ENCODE data around the gene PPM1M. TPM values are rescaled to one million over a fixed set of nuclear protein-coding genes. Genes with fewer than 3 reads are reported as not detected.

The PPM1M gene
- total RNA-seq, 1 donor from 2014 or later = 6.9 TPM

DNA sequence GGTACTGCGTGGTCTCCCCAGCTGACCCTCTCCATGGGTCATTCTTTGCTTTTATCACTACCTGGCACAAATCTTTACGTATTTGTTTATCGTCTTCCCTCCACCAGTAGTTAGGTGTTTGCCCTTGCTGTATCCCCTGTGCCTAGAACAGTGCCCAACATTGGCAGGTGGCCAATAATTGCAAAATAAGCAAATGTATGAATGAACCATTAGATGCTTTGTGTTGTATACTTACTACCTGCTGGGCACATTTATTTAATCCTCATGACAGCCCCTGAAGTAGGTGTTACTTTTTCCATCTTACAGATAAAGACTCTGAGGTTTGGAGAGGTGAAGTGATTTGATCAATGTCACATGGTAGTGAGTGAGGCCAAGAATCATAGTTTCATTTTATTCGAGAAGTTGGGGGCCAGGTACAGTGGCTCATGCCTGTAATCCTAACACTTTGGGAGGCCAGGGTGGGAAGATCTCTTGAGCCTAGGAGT is 4.6 kb upstream of the PPM1M start:
- H3K4me3 ChIP-seq (ENCODE audit: low read depth, low read length) = no peak overlapping the region
- no peak for TF ChIP-seq CTCF (conservative IDR thresholded peaks at IDR 0.05; ENCODE audit: low read depth, low read length)

DNA sequence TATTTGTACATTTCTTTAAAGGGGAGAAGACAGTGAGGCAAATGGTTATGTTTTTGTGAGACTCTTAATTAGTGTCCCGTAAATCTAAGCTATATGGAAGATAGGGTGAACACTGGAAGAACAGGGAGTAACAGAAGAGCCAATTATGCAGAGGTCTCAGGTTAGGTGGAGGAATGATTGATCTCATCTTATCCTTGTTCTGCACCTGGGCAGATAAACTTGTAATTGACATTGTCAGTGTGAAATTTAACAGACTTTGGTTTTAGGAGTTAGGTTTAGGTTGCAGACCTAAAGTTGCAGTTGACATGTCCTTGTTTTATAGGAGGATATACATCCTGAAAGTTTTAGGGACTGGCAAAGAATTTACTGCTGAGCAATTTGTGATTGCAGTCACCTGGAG is 3.5 kb upstream of the PPM1M start:
- TF ChIP-seq CTCF (conservative IDR thresholded peaks at IDR 0.05; ENCODE audit: low read depth, low read length) = no peak
- no peak for DNase-seq (ENCODE audit: low read depth)
- no peak overlapping the region for H3K4me3 ChIP-seq (ENCODE audit: low read depth, low read length)

More for the DNA sequence above, 4.6 kb upstream of the PPM1M start:
- no peak for DNase-seq (ENCODE audit: low read depth)

- no peak for DNase-seq (ENCODE audit: low read depth)
- H3K4me3 ChIP-seq (ENCODE audit: low read depth, low read length) = no peak overlapping the region
- TF ChIP-seq CTCF (conservative IDR thresholded peaks at IDR 0.05; ENCODE audit: low read depth, low read length) = no peak
These were observed 1.5 kb upstream of the PPM1M start for GRCh38 chr3:52243791-52244628.

DNA sequence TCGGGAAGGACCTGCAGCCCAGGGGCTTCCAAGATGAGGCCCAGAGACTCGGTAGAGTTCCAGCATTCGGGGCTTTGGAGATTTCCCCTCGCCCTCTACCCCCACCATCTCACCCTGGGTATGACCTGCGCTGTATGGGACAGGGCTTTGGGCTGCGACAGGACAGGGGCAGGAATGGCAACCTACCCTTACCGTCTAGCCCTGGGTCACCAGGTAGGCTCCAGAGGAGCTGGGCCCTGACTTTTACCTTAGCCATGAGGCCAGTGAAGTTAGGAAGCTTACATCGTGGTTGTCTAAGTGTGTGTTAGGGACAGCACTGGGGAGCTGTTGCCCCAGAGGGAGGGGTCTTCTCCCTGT is 683 bp downstream of the PPM1M start:
- no peak for TF ChIP-seq CTCF (conservative IDR thresholded peaks at IDR 0.05; ENCODE audit: low read depth, low read length)
- no peak for DNase-seq (ENCODE audit: low read depth)
- peak overlapping the region; percentile 58 for H3K4me3 ChIP-seq (ENCODE audit: low read depth, low read length)

DNA sequence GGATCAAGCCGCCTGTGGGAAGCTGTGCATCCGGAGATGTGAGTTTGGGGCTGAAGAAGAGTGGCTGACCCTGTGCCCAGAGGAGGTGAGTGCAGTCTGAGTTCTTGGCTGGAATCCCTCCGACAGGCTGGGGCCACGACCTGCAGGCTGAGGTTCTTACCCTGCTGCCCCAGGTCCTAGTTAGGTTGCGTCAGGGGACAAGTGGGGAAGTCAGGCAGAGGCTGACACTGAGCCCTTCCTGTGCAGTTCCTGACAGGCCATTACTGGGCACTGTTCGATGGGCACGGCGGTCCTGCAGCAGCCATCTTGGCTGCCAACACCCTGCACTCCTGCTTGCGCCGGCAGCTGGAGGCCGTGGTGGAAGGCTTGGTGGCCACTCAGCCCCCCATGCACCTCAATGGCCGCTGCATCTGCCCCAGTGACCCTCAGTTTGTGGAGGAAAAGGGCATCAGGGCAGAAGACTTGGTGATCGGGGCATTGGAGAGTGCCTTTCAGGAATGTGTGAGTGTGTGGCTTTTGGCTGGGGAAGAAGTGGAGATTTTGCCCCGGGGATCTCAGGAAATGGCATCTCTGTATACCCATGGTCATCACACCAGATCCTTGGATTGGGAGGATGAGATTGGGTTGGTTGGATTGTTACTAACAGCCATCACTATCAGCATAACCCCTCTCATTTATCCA is 1.3 kb downstream of the PPM1M start:
- DNase-seq (ENCODE audit: low read depth) = no peak
- TF ChIP-seq CTCF (conservative IDR thresholded peaks at IDR 0.05; ENCODE audit: low read depth, low read length) = no peak
- no peak overlapping the region for H3K4me3 ChIP-seq (ENCODE audit: low read depth, low read length)

- TF ChIP-seq CTCF (conservative IDR thresholded peaks at IDR 0.05; ENCODE audit: low read depth, low read length) = no peak
- H3K4me3 ChIP-seq (ENCODE audit: low read depth, low read length) = no peak overlapping the region
- DNase-seq (ENCODE audit: low read depth) = no peak
These were observed 2.0 kb downstream of the PPM1M start for GRCh38 chr3:52247409-52248164.

Measured in epithelial cell of proximal tubule (primary cell).